H1 (cell line): ENCODE measurements around the gene MAVS. TPM values are rescaled to one million over a fixed set of nuclear protein-coding genes. Genes with fewer than 3 reads are reported as not detected.

Experiments
- CTCF ChIA-PET: fragments of 300-600 bp; sonication (Branson Sonifier 250); formaldehyde crosslinking; loops from one replicate; lab custom pipeline; 2021; ENCODE audit not compliant: partially characterized antibody; lab: Charles Lee
- POLR2A ChIA-PET: fragments of 300-600 bp; sonication (Branson Sonifier 250); formaldehyde crosslinking; loops from one replicate; lab custom pipeline; 2021; ENCODE audit warnings: inconsistent platforms; ENCODE audit not compliant: partially characterized antibody; lab: Charles Lee
- DNase-seq, 2 experiments: peaks; one replicate each; pipeline versions ENCODE4 v3.0.0 to v3.0.0-alpha.2; 2010 to 2022; ENCODE audit warnings: low spot score in 2 of 2, low read depth in 1 of 2, mixed read lengths in 1 of 2
- FAIRE-seq: peaks from 2 replicates; lab custom pipeline; 2011; peaks lifted over from hg19 to GRCh38; lab: Jason Lieb, UNC
- H2AFZ ChIP-seq: 2 replicates; pipeline ENCODE4 v1.8.1; 2012; ENCODE audit warnings: low read length, inconsistent platforms
- H2AK5ac ChIP-seq: 2 replicates; pipeline ENCODE4 v1.6.1; 2013; ENCODE audit warnings: low read depth, low read length
- H2BK120ac ChIP-seq: replicated peaks from 2 replicates; pipeline ENCODE3; 2013; ENCODE audit warnings: low read depth, low read length, inconsistent platforms
- H2BK12ac ChIP-seq: 2 replicates; pipeline ENCODE4 v1.6.1; 2013; ENCODE audit warnings: low read depth, low read length
- H2BK15ac ChIP-seq: 2 replicates; pipeline ENCODE4 v1.6.1; 2013; ENCODE audit warnings: low read length
- H2BK20ac ChIP-seq: 2 replicates; pipeline ENCODE4 v1.6.1; 2013; ENCODE audit warnings: low read length
- H2BK5ac ChIP-seq: 2 replicates; pipeline ENCODE4 v1.6.1; 2013; ENCODE audit warnings: low read depth, low read length
- H3K14ac ChIP-seq: 2 replicates; pipeline ENCODE4 v1.6.1; 2013; ENCODE audit warnings: inconsistent platforms; ENCODE audit not compliant: insufficient read length
- H3K18ac ChIP-seq: 2 replicates; pipeline ENCODE4 v1.6.1; 2013; ENCODE audit warnings: low read length; ENCODE audit errors: extremely low read depth
- H3K23ac ChIP-seq: 2 replicates; pipeline ENCODE4 v1.6.1; 2013; ENCODE audit warnings: inconsistent platforms; ENCODE audit not compliant: insufficient read length
- H3K23me2 ChIP-seq: 2 replicates; pipeline ENCODE4 v1.6.1; 2013; ENCODE audit warnings: low read depth, low read length
- H3K27ac ChIP-seq: 2 replicates; pipeline ENCODE4 v1.6.1; 2011; ENCODE audit warnings: low read depth, low read length, inconsistent platforms
- H3K27me3 ChIP-seq, 4 experiments: replicated peaks in 1 of 4; 1 replicate in 1 of 4; 2 replicates in 3 of 4; pipeline versions ENCODE4 v1.6.1 to v1.8.1; 2011 to 2013; ENCODE audit warnings: low read length in 3 of 4, mild to moderate bottlenecking in 3 of 4, inconsistent platforms in 2 of 4, mixed read lengths in 2 of 4, moderate library complexity in 1 of 4; ENCODE audit not compliant: control insufficient read depth in 3 of 4, insufficient read depth in 3 of 4; ENCODE audit errors: extremely low read depth in 1 of 4
- H3K36me3 ChIP-seq, 4 experiments: 2 replicates each; pipeline versions ENCODE4 v1.6.1 to v1.8.1; 2011 to 2013; ENCODE audit warnings: mild to moderate bottlenecking in 4 of 4, low read length in 3 of 4, moderate library complexity in 2 of 4, control low read depth in 1 of 4, inconsistent platforms in 1 of 4; ENCODE audit not compliant: insufficient read depth in 4 of 4, control insufficient read depth in 2 of 4
- H3K4ac ChIP-seq: replicated peaks from 2 replicates; pipeline ENCODE3; 2013; ENCODE audit warnings: low read length, low read depth, mixed read lengths, inconsistent platforms; ENCODE audit not compliant: insufficient read length
- H3K4me1 ChIP-seq, 4 experiments: replicated peaks in 1 of 4; 1 replicate in 1 of 4; 2 replicates in 3 of 4; pipeline versions ENCODE4 v1.6.1 to v1.8.1; 2011 to 2013; ENCODE audit warnings: low read length in 3 of 4, inconsistent platforms in 2 of 4, mixed read lengths in 1 of 4; ENCODE audit not compliant: insufficient read depth in 4 of 4, control insufficient read depth in 3 of 4
- H3K4me2 ChIP-seq, 2 experiments: 2 replicates each; pipeline versions ENCODE4 v1.6.1 to v1.8.1; 2011 to 2013; ENCODE audit warnings: low read depth in 2 of 2, low read length in 2 of 2, control low read depth in 1 of 2, inconsistent platforms in 1 of 2, mild to moderate bottlenecking in 1 of 2; ENCODE audit not compliant: insufficient read depth in 1 of 2
- H3K4me3 ChIP-seq, 4 experiments: fragments of 200-600, 300-600 bp in 1 of 4; sonication (generic), shearing (Covaris generic), sonication (Bioruptor Twin) in 1 of 4; 2 replicates each; pipeline versions ENCODE4 v1.5.1 to v1.8.1; 2011 to 2016; ENCODE audit warnings: low read length in 4 of 4, low read depth in 3 of 4, control low read depth in 2 of 4, inconsistent platforms in 2 of 4, mild to moderate bottlenecking in 2 of 4, mixed read lengths in 1 of 4, moderate library complexity in 1 of 4; ENCODE audit not compliant: insufficient read depth in 2 of 4; ENCODE audit errors: extremely low read depth in 1 of 4
- H3K56ac ChIP-seq: replicated peaks from 2 replicates; pipeline ENCODE3; 2013; ENCODE audit warnings: low read depth, mild to moderate bottlenecking, mixed read lengths, low read length, inconsistent platforms; ENCODE audit not compliant: insufficient read length
- H3K79me1 ChIP-seq: 2 replicates; pipeline ENCODE4 v1.6.1; 2013; ENCODE audit warnings: low read depth, low read length, control low read depth
- H3K79me2 ChIP-seq, 2 experiments: 2 replicates each; pipeline versions ENCODE4 v1.6.1 to v1.8.1; 2012 to 2013; ENCODE audit warnings: low read length in 2 of 2, mild to moderate bottlenecking in 2 of 2, inconsistent platforms in 1 of 2; ENCODE audit not compliant: insufficient read depth in 2 of 2, control insufficient read depth in 1 of 2
- H3K9ac ChIP-seq, 4 experiments: replicated peaks in 1 of 4; 1 replicate in 1 of 4; 2 replicates in 3 of 4; pipeline versions ENCODE4 v1.6.1 to v1.8.1; 2011 to 2013; ENCODE audit warnings: low read depth in 3 of 4, low read length in 3 of 4, control low read depth in 2 of 4, mild to moderate bottlenecking in 2 of 4, moderate library complexity in 2 of 4, inconsistent platforms in 1 of 4; ENCODE audit errors: extremely low read depth in 1 of 4
- H3K9me3 ChIP-seq, 2 experiments: 2 replicates each; pipeline versions ENCODE4 v1.6.1 to v1.8.1; 2012 to 2013; ENCODE audit warnings: mild to moderate bottlenecking in 2 of 2, moderate library complexity in 2 of 2, control low read depth in 1 of 2, inconsistent platforms in 1 of 2, low read depth in 1 of 2, low read length in 1 of 2, mixed read lengths in 1 of 2; ENCODE audit not compliant: insufficient read depth in 2 of 2
- H4K20me1 ChIP-seq, 2 experiments: replicated peaks in 1 of 2; 2 replicates each; pipeline versions ENCODE3 to v1.8.1; 2011 to 2013; ENCODE audit warnings: inconsistent platforms in 2 of 2, low read length in 2 of 2, mild to moderate bottlenecking in 1 of 2; ENCODE audit not compliant: insufficient read depth in 2 of 2, control insufficient read depth in 1 of 2
- H4K5ac ChIP-seq: 2 replicates; pipeline ENCODE4 v1.6.1; 2013; ENCODE audit warnings: low read length, low read depth, mixed read lengths, inconsistent platforms; ENCODE audit not compliant: insufficient read length
- H4K8ac ChIP-seq: 2 replicates; pipeline ENCODE4 v1.8.0; 2013; ENCODE audit warnings: mild to moderate bottlenecking, moderate library complexity, low read length, inconsistent platforms; ENCODE audit not compliant: insufficient read depth; ENCODE audit errors: extremely low read depth
- H4K91ac ChIP-seq: replicated peaks from 2 replicates; pipeline ENCODE3; 2013; ENCODE audit warnings: low read length, mixed read lengths, inconsistent platforms; ENCODE audit not compliant: insufficient read length
- ATF3 ChIP-seq: IDR thresholded peaks from 2 replicates; pipeline ENCODE4 v1.6.1; 2011; ENCODE audit warnings: low read depth, mild to moderate bottlenecking, low read length; ENCODE audit not compliant: insufficient read depth
- WGBS, 2 experiments: shearing (Covaris generic) in 1 of 2; methylation state at CpG; one replicate each; pipeline versions ENCODE4 v1.1.6 to v1.1.7; 2013 to 2015; ENCODE audit warnings: low lambda C conversion rate in 2 of 2, mixed read lengths in 2 of 2, inconsistent platforms in 1 of 2, low coverage in 1 of 2, missing lambda C conversion rate in 1 of 2; ENCODE audit not compliant: insufficient replicate concordance in 2 of 2, insufficient coverage in 1 of 2, insufficient read length in 1 of 2; ENCODE audit errors: extremely low coverage in 1 of 2, missing lambda C conversion rate in 1 of 2; 5-methylcytosine and 5-hydroxymethylcytosine counted together
- polyA plus RNA-seq, 7 experiments: library from polyadenylated mRNA; depleted of rRNA in 3 of 7; stranded (reverse) in 5 of 7; unstranded in 2 of 7; fragments of >200 nt in 5 of 7; fragments of 200-250 nt in 2 of 7; gene quantifications; 1 replicate in 5 of 7; 2 replicates in 1 of 7; 4 replicates in 1 of 7; pipeline versions ENCODE4 v1.2.1 to v1.2.3, GENCODE V29; 2011 to 2013; ENCODE audit warnings: missing spikeins in 2 of 7, mixed read lengths in 2 of 7
- total RNA-seq: library from RNA; stranded (reverse); fragmentation: NEBNext Ultra II Directional; extraction: Animal tissue kit (Norgen Biotek cat#: 25700); gene quantifications from 2 replicates; pipeline ENCODE4 v1.2.1, GENCODE V29; 2021

Gene MAVS
- total and polyA plus RNA-seq, 2 of the 8 experiments (the other 6 are each of a cell fraction or from before 2014, with no cell fraction given) = 9.9 to 24.3 TPM

GRCh38 chr20:3798908-3799248 is 47.8 kb upstream of the MAVS start:
- Histone ChIP-seq H3K79me1 (no peaks in the 10 kb centered on the region; the same call in 1 of the 2 replicates), H3K18ac (peak overlapping the region; percentile 81; the same call in 1 of the 2 replicates), H3K27ac (peak overlapping the region; percentile 16; the same call in 1 of the 2 replicates), H3K4me1 (peaks cover 5 to 35% (median 28%) of the 10 kb centered on the region in 4 experiments), H2BK15ac (peak overlapping the region; percentile 97; the same call in 1 of the 2 replicates), H3K14ac (no peak overlapping the region), H3K4me2 (peak overlapping the region; percentile 52 to 82; a peak in 2 of 4 replicates), H3K23me2 (peaks cover 9% of the 10 kb centered on the region; the same call in 1 of the 2 replicates), H3K9ac (no peak overlapping the region), H3K79me2 (no peaks in the 10 kb centered on the region; a peak in 1 of 4 replicates), H4K91ac (peak overlapping the region; percentile 95), H4K8ac (no peak overlapping the region), H4K20me1 (peaks cover 3% of the 10 kb centered on the region in 2 experiments), H2AK5ac (peak overlapping the region; percentile 91; the same call in 1 of the 2 replicates), H2BK5ac (peak overlapping the region; percentile 83; the same call in 1 of the 2 replicates), H3K4me3 (peak overlapping the region in 1 of 4 experiments; percentile 42; a peak in 1 of 8 replicates), H2BK20ac (peak overlapping the region; percentile 55; the same call in 1 of the 2 replicates), H3K9me3 (no peaks in the 10 kb centered on the region), H2AFZ (no peak overlapping the region), H3K23ac (no peak overlapping the region), H3K56ac (peak overlapping the region; percentile 55), H3K36me3 (peaks cover 4 to 27% (median 24%) of the 10 kb centered on the region in 4 experiments), H3K4ac (peak overlapping the region; percentile 57), H2BK120ac (peak overlapping the region; percentile 60), H4K5ac (no peak overlapping the region), H2BK12ac (peak overlapping the region; percentile 80), H3K27me3 (peaks cover 0 to 3% (median 0%) of the 10 kb centered on the region in 4 experiments; a peak in 1 of 7 replicates)
- DNase-seq = no peak
- CTCF ChIA-PET = interaction anchor here (1.8 to 3.7 kb wide), 2 partner anchors 12 to 102 kb away, joined by 4 to 29 read pairs; partner anchors contain the start of gene CENPB
- POLR2A ChIA-PET = interaction anchor here (1.1 to 2.9 kb wide), 11 partner anchors 9 to 124 kb away, joined by 3 to 29 read pairs (median 9); partner anchors contain the start of genes AP5S1, CENPB, PANK2 and SPEF1
- 87% methylated on average over 3 of the region's 3 CpGs; no CpG with 5 or more reads in 1 of the 2 experiments for WGBS, 2 experiments
- TF ChIP-seq ATF3 = no peak
- no peak for FAIRE-seq
